B cell (primary cell): ENCODE measurements around the gene GNB1. TPM values are rescaled to one million over a fixed set of nuclear protein-coding genes. Genes with fewer than 3 reads are reported as not detected.

Source experiments
- ATAC-seq: fragments of 200-7000 bp; cut with Tn5 transposase; one replicate; pipeline ENCODE4 v1.10.0; 2021; ENCODE audit warnings: low read depth, mild to moderate bottlenecking, moderate number of reproducible peaks, moderate library complexity
- CTCF ChIA-PET: fragments of 350-600 bp; sonication (Branson Sonifier 250); formaldehyde crosslinking; loops from one replicate; lab custom pipeline; 2021; ENCODE audit warnings: antibody characterized with exemption, inconsistent platforms; lab: Charles Lee
- POLR2A ChIA-PET: fragments of 350-600 bp; sonication (Branson Sonifier 250); formaldehyde crosslinking; loops from one replicate; lab custom pipeline; 2021; ENCODE audit warnings: antibody characterized with exemption; lab: Charles Lee
- DNase-seq: peaks from one replicate; pipeline ENCODE4 v3.0.0; 2013
- H2AFZ ChIP-seq: 2 replicates; pipeline ENCODE4 v1.6.1; 2012; ENCODE audit warnings: mild to moderate bottlenecking, low read depth, low read length; ENCODE audit not compliant: insufficient read depth, poor library complexity, severe bottlenecking
- H3K27ac ChIP-seq, 2 donors: 1 replicate in 1 of 2; 2 replicates in 1 of 2; pipeline ENCODE4 v1.5.1; 2012 to 2013; ENCODE audit warnings: low read length in 2 of 2, mild to moderate bottlenecking in 2 of 2, moderate library complexity in 1 of 2
- H3K27me3 ChIP-seq, 4 experiments: fragments of 200-600 bp in 1 of 4; sonication (generic) in 1 of 4; replicated peaks in 1 of 4; 1 replicate in 2 of 4; 2 replicates in 2 of 4; pipeline versions ENCODE4 v1.6.1 to v1.7.0; 2013 to 2016; ENCODE audit warnings: low read length in 3 of 4, mild to moderate bottlenecking in 2 of 4, mixed read lengths in 1 of 4, moderate library complexity in 1 of 4; ENCODE audit not compliant: insufficient read depth in 4 of 4, control insufficient read depth in 3 of 4; ENCODE audit errors: control extremely low read depth in 1 of 4
- H3K36me3 ChIP-seq, 2 experiments: replicated peaks in 1 of 2; 1 replicate in 1 of 2; 2 replicates in 1 of 2; pipeline versions ENCODE4 v1.6.1 to v1.7.1; 2013; ENCODE audit warnings: low read length in 1 of 2; ENCODE audit not compliant: insufficient read depth in 2 of 2, control insufficient read depth in 1 of 2; ENCODE audit errors: control extremely low read depth in 1 of 2, extremely low read depth in 1 of 2
- H3K4me1 ChIP-seq, 2 donors: fragments of 200-600 bp in 1 of 2; sonication (generic) in 1 of 2; 1 replicate in 1 of 2; 2 replicates in 1 of 2; pipeline versions ENCODE4 v1.5.1 to v1.6.1; 2013 to 2017; ENCODE audit warnings: low read length in 2 of 2; ENCODE audit not compliant: control insufficient read depth in 2 of 2, insufficient read depth in 2 of 2
- H3K4me2 ChIP-seq: replicated peaks from 2 replicates; pipeline ENCODE3; 2012; ENCODE audit warnings: mild to moderate bottlenecking, low read depth, low read length; ENCODE audit not compliant: poor library complexity, severe bottlenecking
- H3K4me3 ChIP-seq, 5 experiments: fragments of 200-600 bp in 1 of 5; sonication (generic) in 1 of 5; 1 replicate in 3 of 5; 2 replicates in 2 of 5; pipeline versions ENCODE4 v1.5.1 to v1.7.0; 2011 to 2016; ENCODE audit warnings: low read length in 4 of 5, mild to moderate bottlenecking in 4 of 5, low read depth in 2 of 5, control low read depth in 1 of 5, moderate library complexity in 1 of 5; ENCODE audit not compliant: insufficient read depth in 1 of 5; ENCODE audit errors: control extremely low read depth in 1 of 5, extremely low read depth in 1 of 5
- H3K79me2 ChIP-seq: fragments of 200-600 bp; sonication (generic); one replicate; pipeline ENCODE4 v1.6.0; 2016; ENCODE audit warnings: low read length; ENCODE audit not compliant: control insufficient read depth, insufficient read depth
- H3K9ac ChIP-seq: fragments of 200-600 bp; sonication (generic); 2 replicates; pipeline ENCODE4 v1.6.1; 2017; ENCODE audit warnings: mild to moderate bottlenecking, low read length, moderate library complexity
- H3K9me3 ChIP-seq, 3 donors: one replicate each; pipeline versions ENCODE4 v1.6.1 to v1.7.1; 2013; ENCODE audit warnings: low read length in 2 of 3; ENCODE audit not compliant: control insufficient read depth in 2 of 3, insufficient read depth in 1 of 3; ENCODE audit errors: control extremely low read depth in 1 of 3
- H4K20me1 ChIP-seq: 2 replicates; pipeline ENCODE4 v1.6.0; 2012; ENCODE audit warnings: mild to moderate bottlenecking, low read length; ENCODE audit not compliant: insufficient read depth, control insufficient read depth, poor library complexity, severe bottlenecking
- H3K27ac Mint-ChIP-seq: one replicate; pipeline ENCODE4 v1.8.0; 2021; ENCODE audit warnings: mixed read lengths
- H3K27me3 Mint-ChIP-seq: one replicate; pipeline ENCODE4 v1.8.0; 2021; ENCODE audit warnings: mixed read lengths
- H3K4me1 Mint-ChIP-seq: one replicate; pipeline ENCODE4 v1.8.0; 2021; ENCODE audit warnings: mixed read lengths
- H3K4me3 Mint-ChIP-seq: one replicate; pipeline ENCODE4 v1.8.0; 2021; ENCODE audit warnings: mixed read lengths
- H3K9me3 Mint-ChIP-seq: one replicate; pipeline ENCODE4 v1.8.0; 2022; ENCODE audit warnings: mixed read lengths; ENCODE audit not compliant: insufficient read depth
- CTCF ChIP-seq: fragments of 200-600 bp; IDR thresholded peaks from one replicate; pipeline ENCODE4 v1.8.0; 2022; ENCODE audit warnings: antibody characterized with exemption, mild to moderate bottlenecking
- EZH2 ChIP-seq: IDR thresholded peaks from 2 replicates; pipeline ENCODE4 v1.6.1; 2012; ENCODE audit warnings: borderline replicate concordance, low read depth, mild to moderate bottlenecking, moderate library complexity, low read length; ENCODE audit not compliant: insufficient read depth, poor library complexity, severe bottlenecking
- WGBS: methylation state at CpG from one replicate; pipeline ENCODE4 v1.1.5; 2013; ENCODE audit warnings: missing lambda C conversion rate; ENCODE audit not compliant: insufficient coverage; 5-methylcytosine and 5-hydroxymethylcytosine counted together
- intact Hi-C: fragments of 100-400 bp; cut with micrococcal nuclease; formaldehyde crosslinking; loops from one replicate; pipeline ENCODE4 v1.10.0; 2022
- polyA plus RNA-seq: library from polyadenylated mRNA; depleted of rRNA; stranded (reverse); fragments of >200 nt; gene quantifications from 2 replicates; pipeline ENCODE4 v1.2.3, GENCODE V29; 2012
- total RNA-seq, 2 donors: library from RNA; stranded (reverse); fragments of 120-200 nt in 1 of 2; gene quantifications; 1 replicate in 1 of 2; 2 replicates in 1 of 2; pipeline versions ENCODE4 v1.2.3 to v1.2.4, GENCODE V29; 2013 to 2022

The GNB1 gene
- total and polyA plus RNA-seq, 2 donors (not counting 1 experiment from before 2014, with no cell fraction given), result 249 to 269 TPM

- no peaks in the 10 kb centered on the region for H3K27me3 ChIP-seq
- DNase-seq (peak; percentile 41), ATAC-seq (peak; percentile 47)
- ChIA-PET POLR2A (no interaction called here), CTCF (interaction anchor here (1.8 kb wide), 1 partner anchor 145 kb away, joined by 8 read pairs; no protein-coding TSS in a partner anchor)
- H3K27ac Mint-ChIP-seq, result no peak overlapping the region
- 96% methylated on average over 27 of the region's 32 CpGs for WGBS
- peaks cover 83% of the 10 kb centered on the region for H4K20me1 ChIP-seq
- no peak overlapping the region for H3K4me3 ChIP-seq
- H3K4me3 Mint-ChIP-seq, result no peak overlapping the region
- H3K4me1 Mint-ChIP-seq, result peaks cover 5% of the 10 kb centered on the region
- no peak overlapping the region for H3K27ac ChIP-seq
- intact Hi-C loops, result no loop called here
- H3K4me2 ChIP-seq, result no peak overlapping the region
- no peaks in the 10 kb centered on the region for H3K9me3 ChIP-seq
- H3K27me3 Mint-ChIP-seq, result no peaks in the 10 kb centered on the region
- peaks cover 100% of the 10 kb centered on the region for H3K79me2 ChIP-seq
- peaks cover 0 to 89% of the 10 kb centered on the region in 2 experiments for H3K36me3 ChIP-seq
- no peaks in the 10 kb centered on the region for H3K9me3 Mint-ChIP-seq
- H3K9ac ChIP-seq, result no peak overlapping the region
- H2AFZ ChIP-seq, result no peak overlapping the region
- no peaks in the 10 kb centered on the region for H3K4me1 ChIP-seq
- no peak for TF ChIP-seq EZH2
- no peak for TF ChIP-seq CTCF
These were observed 126.9 kb downstream of the GNB1 start for GRCh38 chr1:1763657-1764621.
